H1 (cell line): ENCODE results near the gene RAB31. TPM values are rescaled to one million over a fixed set of nuclear protein-coding genes. Genes with fewer than 3 reads are reported as not detected.

ENCODE experiments used
- TAF7 ChIP-seq: optimal IDR thresholded peaks from 2 replicates; pipeline ENCODE3; 2011; ENCODE audit warnings: low read depth, mild to moderate bottlenecking, inconsistent platforms, low read length, moderate library complexity, borderline replicate concordance
- polyA plus RNA-seq, 7 experiments: library from polyadenylated mRNA; depleted of rRNA in 3 of 7; stranded (reverse) in 5 of 7; unstranded in 2 of 7; fragments of >200 nt in 5 of 7; fragments of 200-250 nt in 2 of 7; gene quantifications; 1 replicate in 5 of 7; 2 replicates in 1 of 7; 4 replicates in 1 of 7; pipeline versions ENCODE4 v1.2.1 to v1.2.3, GENCODE V29; 2011 to 2013; ENCODE audit warnings: missing spikeins in 2 of 7, mixed read lengths in 2 of 7
- total RNA-seq: library from RNA; stranded (reverse); fragmentation: NEBNext Ultra II Directional; extraction: Animal tissue kit (Norgen Biotek cat#: 25700); gene quantifications from 2 replicates; pipeline ENCODE4 v1.2.1, GENCODE V29; 2021

RAB31 gene
- total and polyA plus RNA-seq, 2 of the 8 experiments (the other 6 are each of a cell fraction or from before 2014, with no cell fraction given): 15.2 to 40.9 TPM

DNA sequence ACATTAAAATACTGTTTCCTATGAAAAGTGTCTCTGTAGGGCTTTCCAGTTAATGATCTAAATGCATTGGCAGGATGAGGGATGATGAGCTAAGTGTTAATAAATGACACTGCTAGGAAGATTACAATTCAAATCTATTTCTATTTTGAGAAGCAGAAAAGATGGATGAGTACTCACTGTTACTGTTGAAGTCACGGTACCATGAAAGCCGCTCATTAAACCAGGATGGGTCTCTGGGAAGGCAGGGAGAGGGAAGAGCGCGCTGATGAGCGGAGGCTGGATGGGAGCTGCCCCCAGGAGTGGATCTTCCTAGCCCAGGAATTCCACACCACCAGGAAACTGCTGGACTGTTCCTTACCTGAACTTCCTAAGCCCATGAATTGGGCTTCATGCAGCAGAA is 150.5 kb downstream of the RAB31 start (continued):
- no peak for TF ChIP-seq TAF7
